Stimulated activated naive CD4-positive, alpha-beta T cell (primary cell): ENCODE data around the gene AADAC.
"Not testable (repeated sequence)": the region's sequence is repeated elsewhere in the genome, so short reads cannot be mapped to it uniquely, and the experiment has no call there.

Experiments used
- DNase-seq, 6 experiments: peaks; one replicate each; lab custom pipeline; 2025; lab: John Stamatoyannopoulos, UW

AADAC gene

DNA sequence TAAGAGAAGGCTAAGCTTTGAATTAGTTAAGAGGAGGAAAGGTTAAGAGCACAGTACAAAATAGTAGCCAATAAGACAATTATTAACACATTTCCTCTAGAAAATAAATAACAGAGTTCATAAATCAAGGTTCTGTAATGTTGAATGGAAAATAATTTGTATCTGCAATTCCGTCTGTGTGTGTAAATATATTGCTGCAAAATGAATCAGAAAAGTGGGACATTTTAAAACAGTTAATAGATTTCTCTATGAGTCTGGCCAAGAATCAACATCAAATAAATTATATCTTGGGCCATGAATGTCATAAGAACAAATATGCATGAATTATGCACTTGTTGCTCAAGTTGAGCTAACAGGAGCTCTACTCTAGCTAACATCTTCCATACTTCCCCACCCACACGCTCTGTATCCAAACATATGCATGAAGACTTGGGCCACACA, 45.3 kb downstream of the AADAC start:
- DNase-seq = no peak

DNA sequence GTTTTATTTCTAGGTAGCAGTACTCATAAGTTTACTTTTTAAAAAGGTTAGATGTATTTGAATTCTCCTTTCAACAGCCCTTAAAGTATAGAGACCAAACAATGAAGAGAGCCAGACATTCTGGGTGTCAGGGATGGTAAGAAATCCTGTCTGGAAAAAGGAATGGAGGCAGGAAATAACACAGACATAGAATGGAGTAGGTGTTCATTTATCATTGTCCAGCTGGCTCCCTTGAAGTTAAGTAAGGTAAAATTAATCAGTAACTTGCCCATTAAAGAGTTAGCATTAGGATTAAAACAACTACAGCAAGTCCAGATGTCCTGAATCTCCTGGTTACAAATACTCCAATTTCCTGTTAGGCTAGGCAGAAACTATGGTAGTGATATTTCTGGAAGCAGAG, 46.0 kb downstream of the AADAC start:
- no peak for DNase-seq

DNA sequence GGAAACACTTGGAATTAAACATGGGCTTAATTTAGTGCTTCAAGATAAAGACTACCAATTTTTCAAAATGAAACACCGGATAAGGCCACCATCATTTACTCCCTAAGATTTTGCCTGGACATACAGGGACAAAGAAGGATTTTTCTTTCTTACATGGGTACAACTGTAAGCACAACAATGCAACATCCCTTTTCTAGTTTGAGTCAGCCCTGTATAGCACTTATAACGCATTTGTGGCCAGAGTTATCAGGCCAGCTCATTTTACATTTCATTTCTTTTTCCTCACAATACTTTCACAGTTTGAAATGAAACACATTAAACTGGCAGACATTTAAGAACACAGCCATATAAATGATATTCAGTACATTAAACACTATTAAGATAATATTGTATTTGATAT, 49.7 kb downstream of the AADAC start:
- DNase-seq = no peak

DNA sequence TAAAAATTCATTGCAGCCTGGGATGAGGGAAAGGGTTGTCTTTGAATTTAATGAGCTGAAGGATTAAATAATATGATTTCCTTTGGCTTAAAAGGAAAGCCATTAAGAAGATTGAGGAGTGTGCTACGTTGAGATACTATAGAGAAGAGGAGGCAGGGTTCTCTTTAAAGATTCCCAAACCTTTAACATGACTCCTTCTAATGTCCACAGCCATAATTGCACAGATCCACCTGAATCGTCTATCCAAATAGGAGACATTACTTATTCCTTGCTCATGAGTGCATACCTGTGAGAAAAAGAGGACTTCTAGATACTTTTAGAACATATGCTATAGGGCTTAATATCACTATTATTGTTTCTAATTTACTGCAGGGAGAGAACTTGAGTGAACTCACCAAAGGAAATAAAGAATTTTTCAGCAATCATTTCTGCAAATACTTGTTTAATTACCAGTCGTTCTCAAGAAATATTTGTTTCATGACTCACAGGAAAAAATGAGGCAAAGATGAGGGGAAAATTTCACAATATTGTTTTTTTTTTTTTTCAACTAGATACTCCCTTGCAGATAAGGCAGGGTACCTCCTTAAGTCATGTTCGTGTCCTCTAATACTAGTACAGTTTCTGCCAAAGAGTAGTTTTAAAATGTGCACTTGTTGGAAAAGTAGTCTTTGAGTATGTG, 50.6 kb downstream of the AADAC start:
- DNase-seq = no peak

DNA sequence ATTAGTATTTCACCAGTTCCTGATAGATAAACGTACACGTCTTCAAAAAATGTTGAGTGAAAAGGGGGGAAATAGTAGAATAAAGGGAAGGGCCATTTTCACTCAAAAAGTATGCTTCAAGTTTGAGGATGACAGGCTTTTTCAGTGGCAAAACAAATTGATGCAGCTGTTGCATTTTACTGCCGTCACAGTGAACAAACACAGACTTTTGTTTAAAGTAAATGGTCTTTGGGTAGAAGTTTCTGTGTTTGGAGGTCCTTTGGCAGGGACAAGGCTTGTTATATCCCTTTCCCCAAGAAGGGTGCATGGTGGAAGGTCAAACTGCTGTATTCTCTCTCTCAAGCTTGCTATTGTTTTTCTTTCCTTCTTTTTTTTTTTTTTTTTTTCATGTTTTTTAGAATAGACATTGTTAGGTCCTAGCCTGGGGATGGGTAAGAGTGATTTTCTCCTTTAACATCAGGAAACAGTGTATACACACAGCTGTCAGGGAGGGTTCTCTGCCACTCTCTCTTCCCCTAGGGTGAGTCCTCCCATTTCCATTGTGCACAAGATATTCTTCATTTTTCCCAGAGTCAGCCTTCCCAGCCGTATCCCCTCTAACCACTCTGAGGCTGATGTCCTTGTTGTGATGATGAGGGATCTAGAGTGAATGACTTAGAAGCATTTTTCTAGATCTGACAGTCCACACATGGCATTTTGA, 52.9 kb downstream of the AADAC start:
- DNase-seq = no peak

DNA sequence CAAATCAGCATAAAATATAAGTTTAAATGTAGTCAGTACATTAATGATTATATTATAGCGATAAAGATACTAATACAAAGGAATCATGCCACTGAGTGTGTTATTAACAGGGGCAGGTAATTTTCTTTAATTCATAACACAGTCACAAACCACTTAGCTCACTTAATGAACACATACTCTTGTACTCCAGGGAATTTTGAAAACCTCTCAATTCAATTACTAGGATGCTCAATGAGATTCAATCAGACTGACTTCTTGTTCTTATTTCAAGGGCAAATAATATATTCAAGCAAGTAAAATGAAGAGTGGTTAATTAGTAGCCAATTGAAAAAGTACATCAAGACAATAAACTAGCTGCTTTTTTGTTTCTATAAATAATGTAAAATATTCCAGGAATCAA, 53.8 kb downstream of the AADAC start:
- no peak for DNase-seq

DNA sequence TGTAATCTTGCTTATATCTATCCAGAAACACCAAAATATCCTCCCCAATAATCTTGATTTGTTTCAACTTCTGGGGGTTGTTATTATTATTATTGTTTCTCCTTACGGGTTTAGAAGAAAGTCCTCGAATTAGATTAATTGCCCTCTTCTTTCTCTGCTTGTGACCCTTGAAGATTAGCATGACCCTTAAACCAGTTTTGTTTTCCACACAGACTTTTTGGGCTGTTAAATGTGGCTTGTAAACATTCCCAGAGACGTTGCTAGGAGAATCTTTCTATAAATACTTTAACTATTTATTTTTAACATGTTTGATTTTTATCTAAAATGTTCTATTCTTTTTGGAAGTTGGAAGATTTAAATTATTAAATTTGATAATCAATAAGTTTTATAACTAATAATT, 55.3 kb downstream of the AADAC start:
- no peak for DNase-seq

DNA sequence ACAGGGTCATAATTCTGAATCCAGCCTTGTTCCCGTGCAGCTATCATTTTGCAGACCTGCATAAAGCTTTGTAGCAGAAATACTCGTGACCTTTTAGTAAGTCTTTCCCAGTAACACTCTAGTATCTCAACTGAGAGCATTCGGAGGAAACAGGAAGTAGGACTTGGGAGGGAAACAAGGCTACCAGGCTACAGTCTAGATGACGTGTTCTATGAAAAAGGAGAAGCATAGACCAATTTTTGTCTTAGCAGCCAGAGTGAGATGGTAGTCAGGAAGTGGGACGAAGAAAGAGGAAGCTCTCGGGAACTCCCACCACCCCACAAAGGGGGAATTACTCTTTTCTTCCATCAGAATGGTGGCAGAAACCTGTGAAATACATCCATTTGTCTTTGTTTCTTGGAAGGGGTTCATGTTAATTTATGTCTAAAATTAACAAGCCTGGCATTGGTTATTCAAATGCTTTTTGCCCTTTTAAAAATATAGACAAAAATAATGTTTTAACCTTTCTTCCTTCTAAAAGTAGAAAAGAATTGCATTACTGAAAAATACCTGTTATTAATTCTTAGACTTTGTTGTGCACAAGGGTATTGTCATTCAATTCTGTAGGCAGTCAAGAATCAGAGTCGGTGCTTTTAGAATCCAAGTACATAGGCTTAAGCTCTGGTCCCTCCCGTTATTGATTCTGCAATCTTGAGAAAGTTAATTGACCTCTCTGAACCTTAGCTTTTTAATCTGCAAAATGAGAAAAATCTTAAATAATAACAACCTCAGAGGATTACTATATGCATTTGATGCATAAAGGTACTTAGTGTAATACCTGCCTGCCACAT, 57.9 kb downstream of the AADAC start:
- DNase-seq = no peak

DNA sequence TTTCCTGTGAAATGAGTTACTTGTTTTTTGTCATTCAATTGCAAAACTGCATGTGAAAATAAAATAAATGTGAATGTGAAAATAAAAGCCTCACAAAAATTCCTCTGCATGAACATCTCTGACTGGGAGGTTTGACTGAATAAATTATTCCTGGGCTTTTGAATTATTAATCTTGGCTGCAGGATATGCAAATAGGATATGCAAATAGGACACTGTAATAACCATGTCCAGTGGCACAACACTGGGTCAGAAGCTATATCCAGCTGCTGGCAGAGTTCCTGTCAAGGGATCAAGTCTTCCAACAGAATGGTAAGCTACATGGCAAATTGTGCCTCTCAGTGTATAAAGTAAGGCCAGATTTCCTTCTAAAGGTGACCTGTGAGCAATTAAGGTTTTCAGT, 59.5 kb downstream of the AADAC start, which contains the start of gene SUCNR1:
TSS of gene SUCNR1 (plus strand) at position 246 of the 400 bp plus-strand sequence. CDS start 6,250 bp downstream, outside the sequence.
- DNase-seq = no peak

DNA sequence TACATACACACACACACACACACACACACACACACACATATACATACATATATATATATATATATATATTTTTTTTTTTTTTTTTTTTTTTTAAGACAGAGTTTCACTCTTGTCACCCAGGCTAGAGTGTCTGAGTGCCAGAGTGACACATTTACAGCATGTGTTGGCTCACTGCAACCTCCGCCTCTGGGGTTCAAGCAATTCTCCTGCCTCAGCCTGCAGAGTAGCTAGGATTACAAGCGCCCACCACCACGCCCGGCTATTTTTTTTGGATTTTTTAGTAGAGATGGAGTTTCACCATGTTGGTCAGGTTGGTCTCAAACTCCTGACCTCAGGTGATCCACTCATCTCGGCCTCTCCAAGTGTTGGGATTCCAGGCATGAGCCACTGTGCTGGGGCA, 60.2 kb downstream of the AADAC start:
- not testable (repeated sequence) for DNase-seq

DNA sequence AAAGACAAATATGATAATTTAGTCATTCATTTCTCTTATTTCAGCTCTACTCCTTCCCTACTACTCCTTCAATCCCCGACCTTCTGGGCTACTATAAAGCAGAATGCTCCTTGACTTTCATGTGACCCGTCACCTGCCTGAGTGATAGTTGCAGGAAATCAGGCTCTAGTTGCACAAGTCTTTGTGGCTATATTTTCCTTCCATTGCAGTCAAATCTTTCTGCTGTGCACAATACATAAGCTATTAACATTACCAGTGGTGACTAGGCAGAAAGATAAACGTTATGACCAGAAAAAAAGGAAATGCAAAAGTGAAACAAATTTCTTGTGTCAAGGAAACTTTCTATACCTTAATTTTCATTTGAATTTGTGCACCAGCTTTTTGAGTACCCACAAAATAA, 61.8 kb downstream of the AADAC start:
- no peak for DNase-seq

DNA sequence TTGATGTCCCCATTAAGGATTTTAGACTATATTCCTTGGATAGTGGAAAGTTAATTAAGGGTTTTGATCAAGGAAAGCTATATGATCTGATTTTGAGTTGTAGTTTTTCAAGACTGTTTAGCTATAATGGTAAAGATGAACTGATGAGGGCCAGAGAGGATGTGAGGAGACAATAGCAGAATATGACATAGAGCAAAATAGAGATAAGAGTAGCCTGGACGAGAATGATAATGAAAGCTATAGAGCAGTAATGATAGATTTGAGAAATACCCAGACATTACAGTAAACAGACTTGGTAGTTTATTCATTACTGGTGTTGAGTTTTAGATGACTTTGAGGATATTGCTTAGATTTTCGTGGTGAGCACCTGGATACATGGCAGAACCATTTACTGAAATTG, 63.4 kb downstream of the AADAC start:
- no peak for DNase-seq
